ENCODE results near the gene PPP1R3G.

Gene PPP1R3G

GRCh38 chr6:5135788-5136376, 50.7 kb downstream of the PPP1R3G start:
- in situ Hi-C loops (cut with HindIII; ENCODE audit: low sequenced_read_pairs): no loop called here

GRCh38 chr6:5136851-5137250, 51.7 kb downstream of the PPP1R3G start:
- in situ Hi-C loops (cut with HindIII; ENCODE audit: low sequenced_read_pairs): no loop called here

All from endothelial cell of hepatic sinusoid (primary cell).